Daoy (cell line): ENCODE measurements around the gene UBE2QL1. TPM values are rescaled to one million over a fixed set of nuclear protein-coding genes. Genes with fewer than 3 reads are reported as not detected.

ENCODE experiments used
- DNase-seq: peaks from one replicate; pipeline ENCODE4 v3.0.0-alpha.2; 2015; ENCODE audit warnings: low read depth
- total RNA-seq: library from RNA; depleted of rRNA; stranded (reverse); fragments of >200 nt; shearing (Covaris generic); gene quantifications from 2 replicates; pipeline ENCODE4 v1.2.3, GENCODE V29; 2014

UBE2QL1 gene
- total RNA-seq, 1 experiment from 2014 or later = 0.40 TPM

DNA sequence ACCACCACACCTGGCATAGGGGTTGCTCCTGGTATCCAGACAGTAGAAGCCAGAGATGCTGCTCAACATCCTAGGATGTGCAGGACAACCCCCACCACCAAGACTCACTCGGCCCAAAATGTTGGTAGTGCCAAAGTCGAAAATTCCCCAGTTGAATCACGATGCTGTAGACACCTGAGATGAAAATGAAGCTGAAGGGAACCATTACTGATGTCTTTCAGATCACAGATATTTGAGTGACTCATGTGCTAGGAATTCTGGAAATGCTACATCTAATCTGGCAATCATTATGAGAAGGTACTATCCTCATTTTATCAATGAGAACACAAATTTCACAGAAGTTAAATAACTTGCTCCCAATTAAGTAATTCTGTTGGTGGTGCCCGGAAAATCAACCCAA is 21.0 kb upstream of the UBE2QL1 start:
- peak; percentile 25 for DNase-seq

DNA sequence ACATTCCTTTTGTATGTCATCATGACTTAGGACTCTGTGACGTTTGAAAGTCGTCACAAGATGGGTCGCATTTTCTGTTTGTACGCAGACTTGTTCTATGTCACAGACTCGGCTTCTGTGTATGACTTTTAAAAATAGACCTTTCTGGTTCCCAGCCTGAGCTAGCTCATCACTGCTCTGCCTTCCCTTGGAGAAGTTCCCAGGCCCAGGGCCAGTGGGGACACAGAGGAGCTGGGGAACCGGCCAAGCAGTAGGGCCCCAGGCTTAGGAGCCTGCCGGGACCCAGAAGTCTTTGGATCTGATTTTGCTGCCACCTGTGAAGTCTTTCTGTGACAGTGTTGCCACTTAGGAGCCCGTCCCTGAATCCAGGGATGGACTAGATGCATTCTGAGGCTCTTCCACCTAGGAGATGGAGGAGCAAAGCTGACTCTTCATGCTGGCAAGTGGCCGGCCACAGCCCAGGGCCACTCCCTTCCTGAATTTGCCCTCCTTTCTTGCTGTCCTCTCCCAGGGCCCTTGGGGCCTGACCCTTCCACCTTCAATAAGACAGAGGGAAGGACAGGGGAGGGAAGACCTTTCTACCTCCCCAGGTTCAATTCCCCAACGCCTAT is 18.1 kb upstream of the UBE2QL1 start:
- DNase-seq = no peak

DNA sequence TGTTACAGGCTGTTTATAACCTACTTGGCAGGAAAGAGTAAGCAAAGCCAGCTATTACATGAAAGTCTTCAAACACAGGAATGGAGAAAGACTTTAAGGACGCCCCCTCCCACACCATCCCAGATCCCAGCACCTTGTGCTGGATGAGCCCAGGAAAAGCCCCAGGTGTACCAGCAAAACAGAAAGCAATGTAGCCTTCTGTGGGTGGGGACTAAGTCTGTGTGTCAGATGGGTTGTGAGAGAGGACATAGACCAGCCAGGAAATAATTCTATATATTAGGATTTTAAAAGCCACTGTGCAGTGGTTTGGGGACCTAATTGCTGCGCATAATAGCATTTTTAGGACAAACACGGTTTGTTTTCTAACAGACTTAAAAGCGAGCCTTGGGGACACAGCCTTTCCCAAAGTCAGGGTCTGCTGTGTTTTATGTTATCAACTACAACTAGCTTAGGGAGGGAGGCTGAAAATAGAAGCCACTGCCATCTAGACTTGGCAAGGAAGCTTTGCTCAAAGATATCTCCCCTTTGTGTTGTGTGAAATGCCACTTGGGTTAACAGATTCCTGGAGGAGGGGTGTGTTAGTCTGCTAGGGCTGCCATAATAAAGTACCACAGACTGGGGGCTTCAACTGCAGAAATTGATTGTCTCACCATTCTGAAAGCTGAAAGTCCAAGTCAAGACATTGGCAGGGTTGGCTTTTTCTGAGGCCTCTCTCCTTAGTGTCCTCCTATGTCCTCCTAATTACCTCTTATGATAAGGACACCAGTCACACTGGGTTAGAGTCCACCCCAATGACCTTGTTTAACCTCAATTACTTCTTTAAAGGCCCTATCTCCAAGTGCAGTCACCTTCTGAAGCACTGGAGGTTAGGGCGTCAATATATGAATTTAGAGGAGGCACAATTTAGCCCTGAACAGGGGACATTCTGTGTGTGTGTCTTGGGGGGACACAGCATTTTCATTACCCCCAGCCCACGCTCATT is 17.2 kb upstream of the UBE2QL1 start:
- DNase-seq = no peak

DNA sequence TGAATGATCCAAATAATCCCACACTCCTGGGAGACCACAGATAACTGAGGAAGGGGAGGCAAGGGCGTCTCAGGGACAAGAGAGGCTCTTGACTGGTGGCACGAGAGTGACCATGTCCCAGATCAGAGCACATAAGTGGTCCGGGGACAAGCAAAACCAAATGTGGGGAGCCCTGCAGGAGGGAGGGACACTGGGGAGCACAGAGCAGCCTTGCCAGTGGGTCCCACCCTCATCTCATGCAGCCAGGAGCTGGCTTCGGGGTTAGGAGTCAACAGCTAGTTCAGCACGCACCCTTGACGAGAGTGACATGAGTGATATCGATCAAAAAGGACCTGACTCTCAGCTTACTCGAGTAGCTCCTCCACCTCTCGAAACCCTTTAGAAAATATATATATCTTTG is 16.5 kb upstream of the UBE2QL1 start:
- no peak for DNase-seq

DNA sequence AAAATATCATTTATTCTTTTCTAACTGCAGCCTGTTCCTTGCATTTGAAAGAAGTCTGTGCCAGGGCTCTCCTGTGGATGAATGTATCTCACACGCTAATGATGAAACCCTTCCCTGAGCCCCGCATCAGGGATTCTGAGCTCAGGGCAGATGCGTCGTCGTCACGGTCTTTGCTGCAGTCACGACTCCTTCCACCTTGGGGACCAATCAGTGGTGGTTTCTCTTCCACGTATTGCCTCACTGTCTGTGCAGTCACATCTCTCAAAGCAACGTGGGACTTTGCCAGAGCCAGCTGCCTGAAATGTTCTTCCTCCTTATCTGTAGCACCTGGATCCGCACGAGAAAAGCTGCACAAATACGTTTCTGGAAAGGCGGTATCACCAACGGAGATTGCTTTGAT is 13.9 kb upstream of the UBE2QL1 start:
- DNase-seq = no peak

DNA sequence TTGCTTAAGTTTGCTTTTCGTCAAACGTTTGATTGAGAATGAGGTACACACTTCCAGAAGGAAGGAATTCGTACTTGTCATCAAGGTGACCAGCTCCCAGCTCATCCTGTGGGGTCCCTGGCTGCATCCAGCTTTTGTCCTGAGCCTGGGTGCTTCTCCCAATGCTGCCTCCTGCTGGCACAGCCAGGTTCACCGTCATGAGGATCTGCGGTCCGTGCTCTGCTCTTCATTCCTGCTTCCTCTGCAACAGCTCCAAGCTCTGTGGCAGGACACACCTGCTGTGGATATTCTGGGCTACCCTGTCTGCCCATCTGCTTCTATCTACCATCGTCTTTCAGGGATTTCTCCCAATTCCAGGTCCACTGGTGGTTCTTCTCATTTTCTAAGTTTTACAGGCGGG is 13.3 kb upstream of the UBE2QL1 start:
- DNase-seq = peak; percentile 65

DNA sequence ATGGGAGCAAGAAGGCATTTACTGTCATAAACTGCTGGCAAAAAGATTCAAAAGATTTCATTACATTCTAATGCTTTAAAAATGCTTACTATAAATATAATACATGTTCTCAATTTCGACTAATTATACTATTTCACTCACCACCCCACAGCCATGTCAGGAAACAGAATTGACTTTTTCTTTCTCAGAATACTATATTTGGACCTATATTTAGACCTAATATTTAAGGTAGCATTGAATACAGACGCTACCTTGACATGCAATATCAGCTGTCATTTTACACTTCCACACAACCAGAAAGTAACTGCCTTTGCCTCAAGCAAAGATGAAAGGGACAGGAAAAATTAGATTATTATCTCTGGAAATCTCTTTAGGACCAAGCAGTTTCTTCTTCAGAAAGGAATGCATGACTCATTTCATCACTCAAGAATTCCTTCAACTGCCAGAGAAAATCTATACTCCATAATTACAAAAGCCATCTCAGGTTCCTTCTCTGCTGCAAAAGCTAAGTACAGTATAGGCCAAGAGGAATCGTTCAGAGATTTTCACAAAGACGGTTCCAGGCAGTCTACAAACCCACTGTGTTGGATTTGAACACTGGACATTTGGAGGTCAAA is 11.8 kb upstream of the UBE2QL1 start:
- DNase-seq = no peak

DNA sequence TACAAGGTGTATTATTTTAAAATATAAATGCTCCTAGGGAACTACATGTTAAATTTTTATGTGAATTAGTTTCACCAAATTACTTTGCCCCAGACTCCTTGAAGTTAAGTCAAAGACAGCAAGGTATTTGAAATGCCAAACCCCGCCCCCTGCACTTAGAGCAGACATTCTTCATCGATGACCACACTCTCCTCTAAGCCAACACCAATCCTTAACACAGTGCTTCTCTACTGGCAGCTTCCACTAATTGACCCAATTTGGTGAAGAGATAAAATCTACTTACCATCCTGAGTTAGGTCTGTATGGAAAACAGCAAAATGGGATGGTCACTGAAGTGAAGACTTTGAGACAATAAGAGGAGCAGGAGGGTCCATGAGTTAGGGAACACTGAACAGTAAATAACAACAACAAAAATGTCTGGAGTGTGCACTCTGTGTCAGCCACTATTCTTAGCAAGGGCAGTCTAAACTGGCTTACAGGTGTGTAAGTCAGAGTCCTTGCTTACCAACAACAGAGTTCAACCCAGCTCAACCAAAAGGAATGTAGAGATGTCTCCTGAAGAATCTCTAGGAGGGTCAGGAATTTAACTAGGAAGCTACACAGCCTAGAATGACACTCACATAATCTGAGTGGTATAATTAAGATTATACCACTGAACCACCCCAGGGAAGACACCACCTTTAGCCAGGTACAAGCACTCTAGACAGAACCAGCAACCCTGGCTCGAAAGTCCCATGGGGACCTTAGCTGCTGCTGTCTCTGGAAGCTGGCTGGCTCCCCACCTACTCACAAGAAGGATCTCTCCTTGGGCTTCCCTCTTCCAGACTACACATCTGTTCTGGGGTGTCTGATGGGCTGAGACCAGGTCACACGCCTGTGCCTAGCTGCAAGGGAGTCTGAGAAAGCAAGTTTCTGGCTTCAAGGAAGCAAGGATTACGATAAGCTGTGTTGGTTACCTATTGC is 8.8 kb upstream of the UBE2QL1 start:
- peak; percentile 62 for DNase-seq

DNA sequence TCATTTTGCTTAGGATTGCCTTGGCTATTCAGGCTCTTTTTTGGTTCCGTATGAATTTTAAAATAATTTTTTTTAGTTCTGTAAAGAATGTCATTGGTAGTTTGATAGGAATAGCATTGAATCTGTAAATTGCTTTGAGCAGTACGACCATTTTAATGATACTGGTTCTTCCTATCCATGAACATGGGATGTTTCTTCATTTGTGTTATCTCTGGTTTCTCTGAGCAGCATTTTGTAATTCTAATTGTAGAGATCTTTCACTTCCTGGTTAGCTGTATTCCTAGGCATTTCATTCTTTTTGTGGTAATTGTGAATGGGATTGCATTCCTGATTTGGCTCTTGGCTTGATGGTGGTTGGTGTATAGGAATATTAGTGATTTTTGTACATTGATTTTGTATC is 6.3 kb upstream of the UBE2QL1 start:
- DNase-seq = no peak

DNA sequence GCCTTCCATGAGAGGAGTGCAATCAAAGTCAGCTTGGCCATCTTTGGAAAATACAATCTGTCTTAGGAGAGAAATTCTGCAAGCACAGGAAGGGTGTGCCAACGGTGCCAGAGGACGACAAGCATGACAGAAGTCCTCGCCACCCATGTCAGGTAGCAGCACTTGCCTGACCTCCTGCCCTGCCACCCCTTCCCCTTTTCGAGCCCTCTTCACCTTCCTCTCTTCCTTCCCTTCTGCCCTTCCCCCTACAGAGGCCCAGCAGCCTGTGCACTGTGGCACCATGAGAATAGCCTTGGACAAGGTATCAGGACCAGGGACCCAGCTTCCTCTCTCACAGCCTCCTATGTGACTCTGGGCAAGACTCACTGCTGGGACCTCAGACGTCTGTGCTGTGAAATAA is 5.3 kb upstream of the UBE2QL1 start:
- DNase-seq = no peak

DNA sequence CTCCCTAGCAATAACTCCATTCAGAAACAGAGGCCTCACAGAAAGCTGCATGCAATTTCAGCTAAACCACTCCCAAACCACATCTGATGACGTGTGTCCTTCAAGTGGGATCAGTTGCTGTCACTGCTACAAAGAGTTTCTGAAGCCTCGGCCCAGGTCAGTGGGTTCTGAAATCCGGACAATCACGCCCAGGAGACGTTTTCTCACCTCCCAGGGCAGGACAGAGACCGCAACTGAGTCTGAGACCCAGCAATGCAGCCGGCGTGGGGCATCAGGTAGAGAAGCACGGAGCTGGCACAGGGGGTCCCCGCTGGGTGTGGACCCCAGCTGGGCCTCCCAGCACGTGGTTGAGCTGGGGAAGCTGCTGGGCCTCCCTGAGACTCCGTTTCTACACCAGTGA is 2.6 kb upstream of the UBE2QL1 start:
- no peak for DNase-seq

DNA sequence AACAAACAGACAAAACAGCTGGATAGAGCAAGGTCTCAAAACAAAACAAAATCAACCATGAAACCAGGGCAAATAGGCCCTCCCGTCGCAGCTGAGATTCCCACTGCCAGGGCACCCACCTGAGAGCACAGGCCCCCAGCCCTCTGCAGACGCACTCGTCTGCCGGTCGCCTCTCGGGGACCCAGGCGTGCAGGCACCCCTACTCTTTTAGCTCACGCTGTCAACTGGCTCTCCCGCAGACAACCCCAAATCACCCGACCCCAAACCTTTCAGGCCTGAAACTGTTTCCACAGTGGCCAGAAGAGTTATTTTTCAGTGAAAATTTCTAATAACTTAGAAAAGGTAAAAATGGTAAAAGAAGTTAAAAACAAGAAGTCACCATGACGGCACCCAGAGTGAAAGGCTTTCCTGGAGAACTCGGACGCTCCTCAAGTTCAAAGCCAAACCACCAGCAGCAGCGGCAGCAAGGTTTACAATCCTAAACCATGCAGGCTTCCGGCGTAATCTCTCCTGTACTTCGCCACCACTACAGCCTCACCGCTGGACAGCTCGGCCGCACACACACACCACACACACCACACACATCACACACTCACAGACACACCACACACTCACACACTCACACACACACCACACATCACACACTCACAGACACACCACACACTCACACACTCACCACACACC is 1.9 kb upstream of the UBE2QL1 start:
- peak; percentile 25 for DNase-seq

DNA sequence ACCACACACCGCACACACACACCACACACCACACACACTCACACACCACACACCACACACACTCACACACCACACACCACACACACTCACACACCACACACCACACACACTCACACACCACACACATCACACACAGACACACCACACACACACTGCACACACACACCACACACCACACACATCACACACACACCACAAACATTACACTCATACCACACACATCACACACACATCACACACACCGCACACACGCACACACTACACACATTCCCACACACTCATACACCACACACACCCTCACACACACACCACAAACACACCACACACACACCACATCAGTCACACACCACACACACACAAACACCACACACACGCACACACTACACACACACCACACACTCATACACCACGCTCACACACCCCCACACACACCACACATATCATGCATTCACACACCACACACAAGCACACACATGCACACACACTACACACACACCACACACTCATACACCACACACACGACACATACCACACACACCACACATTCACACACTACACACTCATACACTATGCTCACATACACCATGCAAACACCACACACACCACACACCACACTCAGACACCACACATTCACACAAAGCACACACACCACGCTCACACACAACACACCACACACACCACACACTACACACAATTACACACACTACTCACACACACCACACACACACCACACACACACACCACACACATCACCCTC is 1.1 kb upstream of the UBE2QL1 start:
- no peak for DNase-seq

DNA sequence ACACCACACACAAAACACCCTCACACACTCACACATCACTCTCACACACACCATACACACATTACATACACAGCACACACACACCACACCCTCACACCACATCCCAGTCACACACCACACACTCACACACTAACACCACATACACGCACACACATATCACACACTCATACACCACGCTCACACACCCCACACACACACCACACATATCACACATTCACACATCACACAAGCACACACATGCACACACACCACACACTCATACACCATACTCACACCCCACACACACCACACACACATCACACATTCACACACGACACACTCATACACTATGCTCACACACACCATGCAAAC is 543 bp upstream of the UBE2QL1 start:
- no peak for DNase-seq

DNA sequence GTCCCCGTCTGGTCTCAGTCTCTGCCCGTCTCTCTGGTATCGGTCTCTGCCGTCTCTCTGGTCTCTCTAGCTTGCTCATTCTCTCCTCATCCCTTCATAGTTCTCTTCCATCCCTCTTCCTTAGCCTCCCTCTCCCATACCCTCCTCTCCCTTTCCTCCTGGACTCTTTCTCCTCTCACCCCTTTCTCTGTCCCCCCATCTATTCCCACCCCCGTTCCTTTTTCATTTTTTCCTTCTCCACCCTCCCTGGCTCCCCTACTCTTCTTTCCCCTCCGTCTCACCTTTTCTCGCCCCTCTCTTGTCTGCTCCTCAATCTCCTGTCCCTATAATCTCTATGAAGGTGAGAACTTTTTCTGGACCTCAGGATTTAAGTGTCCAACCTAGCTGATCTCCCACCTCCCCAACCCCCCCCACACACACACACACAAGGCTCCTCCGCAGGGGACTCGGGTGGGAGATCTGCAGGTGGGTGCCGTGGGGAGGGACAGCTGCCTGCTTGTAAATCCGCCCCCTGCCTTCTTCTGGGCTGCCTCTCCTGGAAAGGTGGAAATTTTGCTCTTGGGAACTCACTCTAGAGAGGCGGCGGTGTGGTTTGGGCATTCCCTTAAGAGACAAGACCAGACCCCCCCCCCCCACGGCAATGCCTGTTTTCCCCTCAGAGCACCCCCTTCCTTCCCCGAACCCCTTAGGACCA is 953 bp downstream of the UBE2QL1 start:
- DNase-seq = peak; percentile 26

DNA sequence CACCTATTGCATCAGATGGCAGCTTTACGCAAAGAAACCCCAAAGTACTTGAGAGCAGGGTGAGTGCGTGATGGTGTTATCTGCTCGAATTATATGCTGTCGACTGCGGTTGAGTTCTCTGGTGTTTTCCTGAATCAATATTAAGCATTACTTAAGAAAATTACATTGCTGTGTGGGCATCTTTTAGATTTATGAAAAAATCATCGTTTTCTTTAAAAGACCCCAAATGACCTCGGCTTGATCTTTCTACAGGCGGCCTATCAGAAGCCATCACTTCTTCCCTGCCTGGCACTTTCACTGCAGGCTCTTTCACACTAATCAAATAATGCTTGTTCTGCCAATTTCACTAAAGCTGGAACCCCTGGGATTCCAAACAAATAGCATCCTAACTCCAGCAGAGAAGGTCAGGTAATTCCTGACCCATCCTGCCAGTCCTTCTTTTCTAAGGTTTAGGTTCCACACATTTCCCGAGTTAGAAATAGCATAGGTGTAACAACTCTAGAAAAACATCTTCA is 1.7 kb downstream of the UBE2QL1 start:
- DNase-seq = no peak

DNA sequence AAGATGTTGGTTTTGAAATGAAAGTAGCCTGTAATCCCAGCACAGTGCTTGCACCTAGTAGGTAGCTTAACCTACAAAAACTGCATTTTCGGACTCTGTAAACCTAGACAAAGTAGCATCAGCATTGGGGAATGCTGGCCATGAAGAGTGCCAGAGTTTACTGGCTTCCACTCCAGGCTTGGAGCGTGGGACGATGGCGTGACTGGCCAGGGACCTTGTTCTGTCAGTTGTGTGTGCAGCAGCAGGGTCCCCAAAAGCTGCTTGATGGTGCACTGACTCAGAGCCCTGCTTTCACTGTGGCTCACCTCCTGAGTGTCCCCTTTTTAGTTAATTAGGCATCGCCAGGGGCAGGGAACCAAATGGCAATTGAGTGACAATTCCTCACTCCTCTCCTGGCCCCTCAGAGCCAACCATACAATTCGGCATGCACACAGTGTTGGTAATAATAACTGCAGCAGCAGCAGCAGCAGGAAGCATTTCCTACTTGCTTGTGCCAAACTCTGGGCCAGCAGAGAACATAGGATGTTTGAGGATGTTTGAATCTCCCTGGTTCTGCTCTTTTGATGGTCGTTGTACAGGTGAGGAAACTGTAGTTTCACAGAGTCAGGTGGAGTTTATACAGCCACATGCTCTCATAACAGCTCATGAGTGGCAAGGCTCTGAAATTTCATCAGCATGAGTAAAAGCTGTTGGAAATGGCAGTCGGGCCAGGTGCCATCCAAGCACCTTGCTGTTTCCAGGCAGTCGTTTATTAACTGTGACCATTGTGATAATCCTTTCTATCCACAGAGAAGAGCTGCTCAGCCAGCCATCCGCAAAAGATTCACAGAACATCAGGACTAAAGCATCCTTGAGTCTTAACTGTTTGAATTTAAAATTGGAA is 4.2 kb downstream of the UBE2QL1 start:
- DNase-seq = no peak

DNA sequence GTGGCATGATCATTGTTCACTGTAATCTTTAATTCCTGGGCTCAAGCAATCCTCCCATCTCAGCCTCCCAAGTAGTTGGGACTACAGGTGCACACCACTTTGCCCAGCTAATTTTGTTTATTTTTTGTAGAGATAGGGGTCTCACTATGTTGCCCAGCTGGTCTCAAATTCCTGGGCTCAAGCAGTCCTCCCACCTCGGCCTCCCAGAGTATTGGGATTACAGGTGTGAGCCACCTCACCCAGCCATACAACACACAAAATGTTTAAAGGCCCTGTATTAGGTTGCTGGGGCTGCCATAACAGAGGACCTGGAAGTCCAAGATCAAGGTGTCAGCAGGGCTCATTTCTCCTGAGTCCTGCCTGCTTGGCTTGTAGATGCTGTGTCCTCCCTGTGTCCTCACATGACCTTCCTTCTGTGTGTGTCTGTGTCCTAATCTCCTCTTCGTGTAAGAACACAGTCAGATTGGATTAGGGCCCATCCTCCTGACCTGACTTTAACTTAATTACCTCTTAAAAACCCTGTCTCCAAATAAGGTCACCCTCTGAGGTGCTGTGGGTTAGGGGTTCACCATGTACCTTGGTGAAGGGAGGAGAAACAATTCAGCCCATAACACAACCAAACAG is 5.4 kb downstream of the UBE2QL1 start:
- no peak for DNase-seq
